H1 (cell line): ENCODE results near the gene ZGRF1. TPM values are rescaled to one million over a fixed set of nuclear protein-coding genes. Genes with fewer than 3 reads are reported as not detected.
A peak's percentile ranks its signal among the peaks of the same experiment; 100 is the strongest.

ENCODE experiments used
- BRCA1 ChIP-seq: IDR thresholded peaks from 2 replicates; pipeline ENCODE4 v1.6.1; 2012; ENCODE audit warnings: low read depth, low read length, improper control_type of control experiment
- CBX8 ChIP-seq: fragments of 300-800, 300-1000 bp; sonication (generic); IDR thresholded peaks from 2 replicates; pipeline ENCODE4 v1.7.1; 2016; ENCODE audit warnings: low read depth, low read length, borderline replicate concordance
- CEBPB ChIP-seq: IDR thresholded peaks from 2 replicates; pipeline ENCODE4 v1.6.1; 2012; ENCODE audit warnings: low read depth, low read length
- CHD2 ChIP-seq: IDR thresholded peaks from 2 replicates; pipeline ENCODE4 v1.6.1; 2012; ENCODE audit warnings: low read length, improper control_type of control experiment
- EZH2 ChIP-seq: fragments of 200-600 bp; sonication (generic); IDR thresholded peaks from 2 replicates; pipeline ENCODE4 v1.7.1; 2012; ENCODE audit warnings: low read depth, mild to moderate bottlenecking, moderate library complexity, low read length, inconsistent platforms; ENCODE audit not compliant: severe bottlenecking
- FOSL1 ChIP-seq: IDR thresholded peaks from 2 replicates; pipeline ENCODE4 v1.6.1; 2011; ENCODE audit warnings: mild to moderate bottlenecking, low read depth, low read length, moderate library complexity; ENCODE audit not compliant: insufficient read depth
- GABPA ChIP-seq: IDR thresholded peaks from 2 replicates; pipeline ENCODE4 v1.6.1; 2011; ENCODE audit warnings: mild to moderate bottlenecking, low read length, moderate library complexity, borderline replicate concordance; ENCODE audit not compliant: insufficient read depth
- GTF2F1 ChIP-seq: IDR thresholded peaks from 2 replicates; pipeline ENCODE4 v1.6.1; 2012; ENCODE audit warnings: low read depth, low read length, improper control_type of control experiment, borderline replicate concordance
- JUND ChIP-seq: IDR thresholded peaks from 2 replicates; pipeline ENCODE4 v1.6.1; 2011; ENCODE audit warnings: mild to moderate bottlenecking, improper control_type of control experiment, low read length
- MAFK ChIP-seq: IDR thresholded peaks from 2 replicates; pipeline ENCODE4 v1.6.1; 2012; ENCODE audit warnings: low read depth, mild to moderate bottlenecking, improper control_type of control experiment, low read length
- NRF1 ChIP-seq: IDR thresholded peaks from 2 replicates; pipeline ENCODE4 v1.6.1; 2011; ENCODE audit warnings: mild to moderate bottlenecking, low read depth, low read length, improper control_type of control experiment
- RAD21 ChIP-seq, 2 experiments: IDR thresholded peaks in 1 of 2; conservative IDR thresholded peaks in 1 of 2; 2 replicates each; pipeline ENCODE4 v1.6.1; 2011; ENCODE audit warnings: low read depth in 2 of 2, low read length in 2 of 2, improper control_type of control experiment in 1 of 2, inconsistent platforms in 1 of 2, mild to moderate bottlenecking in 1 of 2, moderate library complexity in 1 of 2
- RNF2 ChIP-seq: fragments of 200-900, 300-1000 bp; sonication (generic); IDR thresholded peaks from 2 replicates; pipeline ENCODE4 v1.7.1; 2016; ENCODE audit warnings: borderline replicate concordance, low read depth, mild to moderate bottlenecking, antibody characterized with exemption, low read length; ENCODE audit not compliant: poor library complexity, severe bottlenecking; ENCODE audit errors: missing control alignments
- RXRA ChIP-seq: IDR thresholded peaks from 2 replicates; pipeline ENCODE4 v1.6.1; 2011; ENCODE audit warnings: low read depth, mild to moderate bottlenecking, low read length, moderate library complexity; ENCODE audit not compliant: insufficient read depth
- SIRT6 ChIP-seq: IDR thresholded peaks from one replicate; pipeline ENCODE4 v1.7.1; 2012; ENCODE audit warnings: low read length, inconsistent platforms
- SIX5 ChIP-seq: IDR thresholded peaks from 2 replicates; pipeline ENCODE4 v1.6.1; 2011; ENCODE audit warnings: mild to moderate bottlenecking, low read depth, low read length
- SP4 ChIP-seq: IDR thresholded peaks from 2 replicates; pipeline ENCODE4 v1.6.1; 2012; ENCODE audit warnings: low read length, inconsistent platforms
- TAF7 ChIP-seq: optimal IDR thresholded peaks from 2 replicates; pipeline ENCODE3; 2011; ENCODE audit warnings: low read depth, mild to moderate bottlenecking, inconsistent platforms, low read length, moderate library complexity, borderline replicate concordance
- TBP ChIP-seq: IDR thresholded peaks from 2 replicates; pipeline ENCODE4 v1.6.1; 2011; ENCODE audit warnings: low read depth, low read length, improper control_type of control experiment
- TCF12 ChIP-seq: IDR thresholded peaks from 2 replicates; pipeline ENCODE4 v1.6.1; 2011; ENCODE audit warnings: low read depth, mild to moderate bottlenecking, low read length
- TEAD4 ChIP-seq: IDR thresholded peaks from 2 replicates; pipeline ENCODE4 v1.6.1; 2012; ENCODE audit warnings: low read depth, low read length, inconsistent platforms, mixed read lengths
- polyA plus RNA-seq, 7 experiments: library from polyadenylated mRNA; depleted of rRNA in 3 of 7; stranded (reverse) in 5 of 7; unstranded in 2 of 7; fragments of >200 nt in 5 of 7; fragments of 200-250 nt in 2 of 7; gene quantifications; 1 replicate in 5 of 7; 2 replicates in 1 of 7; 4 replicates in 1 of 7; pipeline versions ENCODE4 v1.2.1 to v1.2.3, GENCODE V29; 2011 to 2013; ENCODE audit warnings: missing spikeins in 2 of 7, mixed read lengths in 2 of 7
- total RNA-seq: library from RNA; stranded (reverse); fragmentation: NEBNext Ultra II Directional; extraction: Animal tissue kit (Norgen Biotek cat#: 25700); gene quantifications from 2 replicates; pipeline ENCODE4 v1.2.1, GENCODE V29; 2021
- TF ChIP-seq, protein P1 (sequence below): IDR thresholded peaks from 2 replicates; pipeline ENCODE4 v1.6.1; 2012; ENCODE audit warnings: inconsistent platforms

Gene ZGRF1
- total and polyA plus RNA-seq, 2 of the 8 experiments (the other 6 are each of a cell fraction or from before 2014, with no cell fraction given): 12.0 to 44.6 TPM

DNA sequence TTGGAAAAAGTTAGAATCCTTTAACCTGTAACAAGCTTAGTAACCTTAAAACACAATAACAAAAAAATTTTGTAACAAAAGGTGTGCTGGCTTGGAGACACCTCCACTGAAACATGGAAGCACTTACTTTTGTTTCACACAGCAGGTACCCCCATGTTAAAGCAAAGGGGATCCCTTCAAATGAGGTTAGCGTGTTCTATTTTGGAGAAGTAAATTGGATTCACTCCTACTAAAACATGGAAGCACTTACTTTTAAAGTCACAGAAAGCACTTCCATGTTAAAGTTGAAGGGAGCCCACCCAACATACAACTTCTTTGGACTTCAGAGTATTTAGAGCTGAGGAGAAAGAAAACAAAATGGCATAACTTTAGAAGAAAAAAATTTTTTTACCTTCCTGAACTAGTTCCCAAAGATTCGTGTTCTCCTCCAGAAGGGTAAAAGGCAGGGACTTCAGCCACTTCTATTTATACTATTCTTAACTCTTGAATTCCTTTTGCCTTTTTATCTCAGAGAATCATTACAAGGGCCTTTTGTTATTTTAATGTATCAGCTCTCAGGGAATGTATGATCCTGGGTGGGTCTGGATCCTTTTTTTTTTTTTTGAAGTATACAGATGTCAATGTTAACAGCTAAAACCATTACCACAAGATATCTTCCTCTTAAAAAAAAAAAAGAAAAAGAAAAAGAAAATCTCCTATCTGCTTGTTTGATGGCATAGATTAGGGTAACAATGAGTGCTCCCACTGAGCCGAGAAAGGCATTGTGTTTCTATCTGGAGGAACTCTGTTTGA, 11.8 kb upstream of the ZGRF1 start (continued):
- TF ChIP-seq, protein P1, sequence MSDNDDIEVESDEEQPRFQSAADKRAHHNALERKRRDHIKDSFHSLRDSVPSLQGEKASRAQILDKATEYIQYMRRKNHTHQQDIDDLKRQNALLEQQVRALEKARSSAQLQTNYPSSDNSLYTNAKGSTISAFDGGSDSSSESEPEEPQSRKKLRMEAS: no peak
- TF ChIP-seq MAFK (peak; percentile 33; the same call in 1 of the 2 replicates), BRCA1 (peak; percentile 42; the same call in 1 of the 2 replicates), TCF12 (no peak; the same call in 1 of the 2 replicates), GABPA (no peak), CHD2 (no peak; the same call in 1 of the 2 replicates), NRF1 (peak; percentile 29; the same call in 1 of the 2 replicates), CBX8 (no peak), TBP (peak; percentile 98), RAD21 (IDR thresholded peaks at IDR 0.05 in 1 of 2, conservative IDR thresholded peaks at IDR 0.05 in 1 of 2; ENCODE audit: low read depth in 2 of 2, low read length in 2 of 2) (no peak), SIRT6 (no peak), TEAD4 (peak; percentile 10; the same call in 1 of the 2 replicates), RNF2 (no peak), SP4 (peak; percentile 81), TAF7 (peak; percentile 99), CEBPB (no peak), JUND (peak; percentile 46; the same call in 1 of the 2 replicates), SIX5 (no peak), GTF2F1 (peak; percentile 99), EZH2 (no peak), RXRA (no peak), FOSL1 (no peak)
